ENCODE measurements around the gene HAGH.

- TF ChIP-seq CTCF (IDR thresholded peaks at IDR 0.05; ENCODE audit: low read length) (no peak), EZH2phosphoT487 (IDR thresholded peaks at IDR 0.05; ENCODE audit: low read length) (no peak), EZH2 (optimal IDR thresholded peaks at IDR 0.05; ENCODE audit: low read depth, low read length) (no peak)
Observed at GRCh38 chr16:1821861-1822611, 4.6 kb downstream of the HAGH start.
